ENCODE measurements around the gene EEF1B2. TPM values are rescaled to one million over a fixed set of nuclear protein-coding genes. Genes with fewer than 3 reads are reported as not detected.
"Not testable (repeated sequence)": the region's sequence is repeated elsewhere in the genome, so short reads cannot be mapped to it uniquely, and the experiment has no call there.

The EEF1B2 gene
- total RNA-seq, 2 donors from 2014 or later, result 212 to 254 TPM

DNA sequence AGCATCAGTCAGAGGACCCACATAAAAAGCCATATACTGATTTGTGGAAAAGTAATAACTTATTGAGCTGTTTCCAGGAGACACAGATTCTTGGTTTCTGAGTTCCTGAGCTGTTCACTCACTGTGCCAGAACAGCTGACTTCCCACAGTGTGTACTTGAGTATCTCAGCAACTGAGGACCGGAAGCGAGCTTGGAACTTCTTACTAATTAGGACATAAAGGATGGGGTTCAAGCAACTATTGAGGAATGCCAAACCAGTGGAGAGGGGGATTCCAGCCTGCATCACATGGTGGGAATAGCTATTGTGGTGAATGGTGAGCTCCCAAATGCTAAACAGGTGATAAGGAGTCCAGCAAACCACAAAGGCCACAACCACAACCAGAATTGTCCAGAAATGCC is 16.4 kb downstream of the EEF1B2 start:
- Histone ChIP-seq H3K4me3 (no peak overlapping the region), H3K36me3 (no peaks in the 10 kb centered on the region), H3K27me3 (no peaks in the 10 kb centered on the region), H3K27ac (no peak overlapping the region), H3K4me1 (no peaks in the 10 kb centered on the region), H3K9me3 (no peaks in the 10 kb centered on the region)
- TF ChIP-seq, protein P1, sequence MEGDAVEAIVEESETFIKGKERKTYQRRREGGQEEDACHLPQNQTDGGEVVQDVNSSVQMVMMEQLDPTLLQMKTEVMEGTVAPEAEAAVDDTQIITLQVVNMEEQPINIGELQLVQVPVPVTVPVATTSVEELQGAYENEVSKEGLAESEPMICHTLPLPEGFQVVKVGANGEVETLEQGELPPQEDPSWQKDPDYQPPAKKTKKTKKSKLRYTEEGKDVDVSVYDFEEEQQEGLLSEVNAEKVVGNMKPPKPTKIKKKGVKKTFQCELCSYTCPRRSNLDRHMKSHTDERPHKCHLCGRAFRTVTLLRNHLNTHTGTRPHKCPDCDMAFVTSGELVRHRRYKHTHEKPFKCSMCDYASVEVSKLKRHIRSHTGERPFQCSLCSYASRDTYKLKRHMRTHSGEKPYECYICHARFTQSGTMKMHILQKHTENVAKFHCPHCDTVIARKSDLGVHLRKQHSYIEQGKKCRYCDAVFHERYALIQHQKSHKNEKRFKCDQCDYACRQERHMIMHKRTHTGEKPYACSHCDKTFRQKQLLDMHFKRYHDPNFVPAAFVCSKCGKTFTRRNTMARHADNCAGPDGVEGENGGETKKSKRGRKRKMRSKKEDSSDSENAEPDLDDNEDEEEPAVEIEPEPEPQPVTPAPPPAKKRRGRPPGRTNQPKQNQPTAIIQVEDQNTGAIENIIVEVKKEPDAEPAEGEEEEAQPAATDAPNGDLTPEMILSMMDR (IDR thresholded peaks at IDR 0.05), result no peak
- DNase-seq (ENCODE audit: low spot score), result no peak

DNA sequence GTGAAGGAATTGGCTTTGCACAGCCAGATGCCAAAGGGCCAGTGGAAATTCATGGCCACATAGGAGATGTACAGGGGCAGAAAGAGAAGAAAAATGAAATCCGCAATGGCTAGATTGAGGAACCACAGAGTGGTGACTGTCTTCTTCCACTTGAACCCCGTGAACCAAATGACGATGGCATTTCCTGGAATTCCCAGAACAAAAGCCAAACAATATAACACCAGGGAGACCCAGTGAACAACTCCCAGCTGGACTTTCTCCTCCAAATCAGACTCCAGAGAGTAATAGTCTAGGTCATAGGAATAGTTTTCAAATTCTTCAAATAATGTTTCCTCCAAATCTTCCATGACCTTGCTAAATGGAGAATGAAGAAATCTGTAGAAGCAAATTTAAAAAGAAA is 17.2 kb downstream of the EEF1B2 start:
- Histone ChIP-seq H3K9me3 (no peaks in the 10 kb centered on the region), H3K27me3 (no peaks in the 10 kb centered on the region), H3K4me1 (no peaks in the 10 kb centered on the region), H3K36me3 (no peaks in the 10 kb centered on the region), H3K27ac (no peak overlapping the region), H3K4me3 (no peak overlapping the region)
- no peak for DNase-seq (ENCODE audit: low spot score)
- TF ChIP-seq, protein P1 (IDR thresholded peaks at IDR 0.05), result no peak

DNA sequence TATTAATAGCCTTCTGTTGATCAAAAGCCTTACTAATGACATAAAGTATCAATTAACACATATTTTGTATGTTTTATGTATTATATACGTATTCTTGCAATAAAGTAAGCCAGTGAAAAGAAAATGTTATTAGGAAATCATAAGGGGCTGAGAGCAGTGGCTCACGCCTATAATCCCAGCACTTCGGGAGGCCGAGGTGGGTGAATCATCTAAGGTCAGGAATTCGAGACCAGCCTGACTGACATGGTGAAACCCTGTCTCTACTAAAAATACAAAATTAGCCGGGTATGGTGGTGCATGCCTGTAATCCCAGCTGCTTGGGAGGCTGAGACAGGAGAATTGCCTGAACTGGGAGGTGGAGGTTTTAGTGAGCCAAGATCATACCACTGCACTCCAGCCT is 21.8 kb downstream of the EEF1B2 start:
- DNase-seq (ENCODE audit: low spot score); H3K4me1 ChIP-seq; H3K27ac ChIP-seq; H3K9me3 ChIP-seq; H3K27me3 ChIP-seq; H3K4me3 ChIP-seq; H3K36me3 ChIP-seq: not testable (repeated sequence)

DNA sequence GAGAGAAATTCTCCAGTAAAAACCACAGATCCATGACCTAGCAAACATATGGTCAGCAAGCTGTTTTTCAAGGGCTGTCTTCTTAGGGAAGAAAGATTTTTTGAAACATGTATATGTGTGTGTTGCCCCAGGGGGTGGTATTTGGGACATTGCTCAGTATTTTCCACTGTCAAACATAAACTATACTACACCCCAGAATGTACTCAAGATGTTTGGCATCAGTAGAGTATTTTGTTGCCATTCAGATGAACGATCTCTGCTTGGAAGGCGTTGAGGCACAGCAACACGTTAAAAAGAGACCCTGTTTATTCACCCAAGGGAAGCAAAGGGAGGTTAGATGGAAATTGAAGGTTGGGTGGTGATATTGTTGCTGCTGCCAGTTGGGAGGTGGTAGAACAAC is 30.0 kb downstream of the EEF1B2 start:
- TF ChIP-seq, protein P1 (IDR thresholded peaks at IDR 0.05), result no peak
- H3K4me3 ChIP-seq, result no peak overlapping the region
- no peaks in the 10 kb centered on the region for H3K9me3 ChIP-seq
- no peak overlapping the region for H3K27ac ChIP-seq
- H3K4me1 ChIP-seq, result no peaks in the 10 kb centered on the region
- no peaks in the 10 kb centered on the region for H3K27me3 ChIP-seq
- no peaks in the 10 kb centered on the region for H3K36me3 ChIP-seq
- no peak for DNase-seq (ENCODE audit: low spot score)

DNA sequence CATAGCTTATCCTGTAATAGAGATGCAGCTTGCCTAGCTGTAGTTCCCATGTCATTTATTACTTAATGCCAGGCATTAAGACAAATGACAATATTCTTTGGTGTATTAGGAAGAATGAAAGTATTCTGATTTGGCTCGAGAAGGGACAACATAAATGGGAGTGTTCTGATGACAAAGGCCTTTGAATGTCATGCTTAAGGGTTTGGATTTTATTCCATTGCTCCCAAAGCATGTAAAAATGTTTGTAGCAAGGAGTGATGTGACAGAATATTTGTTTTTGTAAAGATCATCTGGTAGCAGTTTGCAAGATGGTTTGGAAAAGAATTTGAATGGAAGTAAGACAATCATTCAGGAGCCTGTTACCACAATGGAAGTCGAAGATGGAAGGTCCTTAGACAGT is 30.4 kb downstream of the EEF1B2 start:
- no peaks in the 10 kb centered on the region for H3K4me1 ChIP-seq
- H3K36me3 ChIP-seq, result no peaks in the 10 kb centered on the region
- TF ChIP-seq, protein P1 (IDR thresholded peaks at IDR 0.05), result no peak
- H3K27me3 ChIP-seq, result no peaks in the 10 kb centered on the region
- no peak for DNase-seq (ENCODE audit: low spot score)
- H3K4me3 ChIP-seq, result no peak overlapping the region
- H3K9me3 ChIP-seq, result no peaks in the 10 kb centered on the region
- no peak overlapping the region for H3K27ac ChIP-seq

DNA sequence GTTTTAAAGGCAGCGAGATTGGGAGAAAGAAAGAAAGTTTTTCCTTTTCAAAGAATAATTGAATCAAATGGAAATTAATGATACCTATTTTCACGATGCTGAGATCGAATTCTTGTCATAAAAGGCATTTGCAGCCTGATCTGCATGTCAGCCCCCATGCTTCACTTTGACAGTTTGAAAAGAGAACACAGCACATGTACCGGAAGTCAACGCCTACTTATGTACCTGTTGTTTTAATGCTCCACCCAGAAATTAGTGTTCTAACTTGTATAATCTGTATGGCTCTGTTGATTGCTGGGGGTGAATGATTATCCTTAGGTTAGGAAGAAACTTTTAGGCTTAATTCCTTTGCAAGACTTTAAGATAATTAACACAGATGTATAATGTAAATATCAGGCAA is 31.0 kb downstream of the EEF1B2 start:
- Histone ChIP-seq H3K27me3 (no peaks in the 10 kb centered on the region), H3K4me3 (no peak overlapping the region), H3K36me3 (no peaks in the 10 kb centered on the region), H3K9me3 (no peaks in the 10 kb centered on the region), H3K27ac (no peak overlapping the region), H3K4me1 (no peaks in the 10 kb centered on the region)
- no peak for DNase-seq (ENCODE audit: low spot score)
- TF ChIP-seq, protein P1 (IDR thresholded peaks at IDR 0.05), result no peak
